ENCODE data around the gene ROR1.
"Not testable (repeated sequence)": the region's sequence is repeated elsewhere in the genome, so short reads cannot be mapped to it uniquely, and the experiment has no call there.

ROR1 gene

GRCh38 chr1:63790989-63791388 lies 17.2 kb downstream of the ROR1 start:
- in situ Hi-C loops (cut with MboI; ENCODE audit: low sequenced_read_pairs) = no loop called here

- in situ Hi-C loops (cut with MboI; ENCODE audit: low sequenced_read_pairs) = no loop called here
These were observed 18.3 kb downstream of the ROR1 start for GRCh38 chr1:63792152-63792551.

- in situ Hi-C loops (cut with MboI; ENCODE audit: low sequenced_read_pairs) = no loop called here
These were observed 20.0 kb downstream of the ROR1 start for GRCh38 chr1:63793741-63794240.

GRCh38 chr1:63794354-63794753 lies 20.5 kb downstream of the ROR1 start:
- in situ Hi-C loops (cut with MboI; ENCODE audit: low sequenced_read_pairs) = no loop called here

- in situ Hi-C loops (cut with MboI; ENCODE audit: low sequenced_read_pairs) = no loop called here
These were observed 21.1 kb downstream of the ROR1 start for GRCh38 chr1:63794939-63795378.

- in situ Hi-C loops (cut with MboI; ENCODE audit: low sequenced_read_pairs) = no loop called here
These were observed 21.6 kb downstream of the ROR1 start for GRCh38 chr1:63795455-63795854.

GRCh38 chr1:63797056-63797726 lies 23.4 kb downstream of the ROR1 start:
- in situ Hi-C loops (cut with MboI; ENCODE audit: low sequenced_read_pairs) = no loop called here

GRCh38 chr1:63798284-63798683 lies 24.5 kb downstream of the ROR1 start:
- in situ Hi-C loops (cut with MboI; ENCODE audit: low sequenced_read_pairs) = no loop called here

- in situ Hi-C loops (cut with MboI; ENCODE audit: low sequenced_read_pairs) = no loop called here
These were observed 25.5 kb downstream of the ROR1 start for GRCh38 chr1:63799307-63799706.

- in situ Hi-C loops (cut with MboI; ENCODE audit: low sequenced_read_pairs) = no loop called here
These were observed 26.0 kb downstream of the ROR1 start for GRCh38 chr1:63799820-63800219.

- in situ Hi-C loops (cut with MboI; ENCODE audit: low sequenced_read_pairs) = no loop called here
These were observed 28.3 kb downstream of the ROR1 start for GRCh38 chr1:63802109-63802508.

- in situ Hi-C loops (cut with MboI; ENCODE audit: low sequenced_read_pairs) = no loop called here
These were observed 31.1 kb downstream of the ROR1 start for GRCh38 chr1:63804829-63805484.

GRCh38 chr1:63807046-63807445 lies 33.2 kb downstream of the ROR1 start:
- in situ Hi-C loops (cut with MboI; ENCODE audit: low sequenced_read_pairs) = no loop called here

GRCh38 chr1:63810936-63811469 lies 37.2 kb downstream of the ROR1 start:
- in situ Hi-C loops (cut with MboI; ENCODE audit: low sequenced_read_pairs) = no loop called here

GRCh38 chr1:63812071-63812700 lies 38.4 kb downstream of the ROR1 start:
- in situ Hi-C loops (cut with MboI; ENCODE audit: low sequenced_read_pairs) = no loop called here

- in situ Hi-C loops (cut with MboI; ENCODE audit: low sequenced_read_pairs) = no loop called here
These were observed 40.0 kb downstream of the ROR1 start for GRCh38 chr1:63813829-63814277.

- in situ Hi-C loops (cut with MboI; ENCODE audit: low sequenced_read_pairs) = not testable (repeated sequence)
These were observed 42.5 kb downstream of the ROR1 start for GRCh38 chr1:63816217-63816815.

GRCh38 chr1:63817152-63817667 lies 43.4 kb downstream of the ROR1 start:
- in situ Hi-C loops (cut with MboI; ENCODE audit: low sequenced_read_pairs) = no loop called here

- in situ Hi-C loops (cut with MboI; ENCODE audit: low sequenced_read_pairs) = no loop called here
These were observed 43.9 kb downstream of the ROR1 start for GRCh38 chr1:63817700-63818099.

- in situ Hi-C loops (cut with MboI; ENCODE audit: low sequenced_read_pairs) = no loop called here
These were observed 44.9 kb downstream of the ROR1 start for GRCh38 chr1:63818567-63819325.
